Measurements from ENCODE around the gene ZNF444. TPM values are rescaled to one million over a fixed set of nuclear protein-coding genes. Genes with fewer than 3 reads are reported as not detected.
"Not testable (repeated sequence)": the region's sequence is repeated elsewhere in the genome, so short reads cannot be mapped to it uniquely, and the experiment has no call there.

The ZNF444 gene
- total RNA-seq, 3 donors from 2014 or later, result 28.2 to 48.3 (median 29.6) TPM

DNA sequence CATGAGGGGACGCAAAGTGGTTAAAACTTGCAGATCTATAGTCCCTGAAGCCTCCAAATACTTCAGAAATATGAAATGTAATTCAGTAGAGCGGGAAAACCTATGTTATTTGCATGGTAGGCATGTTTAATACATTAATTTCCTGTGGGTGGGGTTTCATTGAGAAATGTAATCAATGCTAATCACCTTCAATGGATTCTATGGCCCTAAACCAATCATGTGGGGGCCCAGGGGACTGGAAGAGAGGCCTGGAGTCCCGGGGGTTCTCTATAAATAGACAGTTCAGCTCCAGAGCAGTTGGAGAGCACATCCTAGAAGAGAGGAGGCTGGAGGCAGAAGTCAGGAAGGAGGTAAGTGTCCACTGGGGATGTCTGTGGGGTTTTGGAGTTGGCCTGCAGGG is 60.9 kb downstream of the ZNF444 start, which contains the start of gene ZSCAN5C:
Gene ZSCAN5C, plus strand, starts transcription at position 301 of the 400 bp plus-strand sequence. CDS start 3,641 bp downstream, outside the sequence.
- no peak for ATAC-seq
- H3K4me3 ChIP-seq, result no peak within 1 kb of the TSS
- DNase-seq, result no peak
- H3K36me3 ChIP-seq (ENCODE audit: low read depth), result no peaks in the 10 kb centered on the region
- H3K4me1 ChIP-seq (ENCODE audit: low read depth), result no peaks in the 10 kb centered on the region
- TF ChIP-seq, protein P1, sequence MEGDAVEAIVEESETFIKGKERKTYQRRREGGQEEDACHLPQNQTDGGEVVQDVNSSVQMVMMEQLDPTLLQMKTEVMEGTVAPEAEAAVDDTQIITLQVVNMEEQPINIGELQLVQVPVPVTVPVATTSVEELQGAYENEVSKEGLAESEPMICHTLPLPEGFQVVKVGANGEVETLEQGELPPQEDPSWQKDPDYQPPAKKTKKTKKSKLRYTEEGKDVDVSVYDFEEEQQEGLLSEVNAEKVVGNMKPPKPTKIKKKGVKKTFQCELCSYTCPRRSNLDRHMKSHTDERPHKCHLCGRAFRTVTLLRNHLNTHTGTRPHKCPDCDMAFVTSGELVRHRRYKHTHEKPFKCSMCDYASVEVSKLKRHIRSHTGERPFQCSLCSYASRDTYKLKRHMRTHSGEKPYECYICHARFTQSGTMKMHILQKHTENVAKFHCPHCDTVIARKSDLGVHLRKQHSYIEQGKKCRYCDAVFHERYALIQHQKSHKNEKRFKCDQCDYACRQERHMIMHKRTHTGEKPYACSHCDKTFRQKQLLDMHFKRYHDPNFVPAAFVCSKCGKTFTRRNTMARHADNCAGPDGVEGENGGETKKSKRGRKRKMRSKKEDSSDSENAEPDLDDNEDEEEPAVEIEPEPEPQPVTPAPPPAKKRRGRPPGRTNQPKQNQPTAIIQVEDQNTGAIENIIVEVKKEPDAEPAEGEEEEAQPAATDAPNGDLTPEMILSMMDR (IDR thresholded peaks at IDR 0.05), result no peak
- H3K9me3 ChIP-seq, result no peaks in the 10 kb centered on the region
- intact Hi-C loops (cut with DNase I, micrococcal nuclease), result no loop called here

DNA sequence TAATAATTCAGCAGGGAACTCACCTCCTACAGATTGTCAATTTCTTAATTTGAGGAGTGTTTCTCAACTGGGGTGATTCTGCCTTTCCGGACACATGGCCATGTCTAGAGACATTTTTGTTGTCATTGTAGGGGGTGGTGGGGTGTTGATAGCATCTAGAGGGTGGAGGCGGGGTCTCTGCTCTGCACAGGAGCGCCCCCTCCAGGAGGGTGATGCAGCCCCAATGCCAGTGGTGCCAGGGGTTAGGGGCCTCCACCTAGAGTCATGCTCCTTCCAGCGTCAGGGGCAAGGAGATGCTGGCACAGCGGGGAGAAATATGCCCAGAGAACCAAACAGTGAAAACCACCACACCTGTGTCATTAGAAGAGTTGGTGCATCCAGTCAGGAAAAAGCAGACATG is 66.5 kb downstream of the ZNF444 start:
- H3K4me1 ChIP-seq (ENCODE audit: low read depth); H3K36me3 ChIP-seq (ENCODE audit: low read depth); intact Hi-C loops (cut with DNase I, micrococcal nuclease); H3K9me3 ChIP-seq; ATAC-seq; DNase-seq; H3K4me3 ChIP-seq: not testable (repeated sequence)

DNA sequence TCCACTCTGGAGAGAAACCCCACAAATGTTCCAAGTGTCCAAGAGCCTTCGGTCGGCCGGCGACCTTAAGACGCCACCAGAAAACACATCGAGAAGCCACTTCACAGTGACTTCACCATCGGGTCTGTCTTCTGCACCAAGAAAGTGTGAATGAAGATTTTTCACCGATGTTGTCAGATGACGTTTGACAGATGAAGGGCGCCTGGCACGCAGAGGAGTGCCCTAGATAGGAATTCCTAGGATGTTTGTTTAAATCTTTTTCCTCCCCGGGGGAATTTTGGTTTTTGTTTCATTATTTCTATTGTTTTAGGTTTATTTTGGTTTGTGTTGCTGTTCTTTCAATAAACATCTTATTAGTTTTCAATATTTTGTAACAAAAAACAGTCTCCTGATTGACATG is 68.0 kb downstream of the ZNF444 start:
- Histone ChIP-seq H3K4me3 (no peak overlapping the region), H3K36me3 (ENCODE audit: low read depth) (no peaks in the 10 kb centered on the region), H3K9me3 (no peaks in the 10 kb centered on the region), H3K4me1 (ENCODE audit: low read depth) (no peaks in the 10 kb centered on the region)
- TF ChIP-seq, protein P1 (IDR thresholded peaks at IDR 0.05), result no peak
- no peak for DNase-seq
- no peak for ATAC-seq
- intact Hi-C loops (cut with DNase I, micrococcal nuclease), result no loop called here

DNA sequence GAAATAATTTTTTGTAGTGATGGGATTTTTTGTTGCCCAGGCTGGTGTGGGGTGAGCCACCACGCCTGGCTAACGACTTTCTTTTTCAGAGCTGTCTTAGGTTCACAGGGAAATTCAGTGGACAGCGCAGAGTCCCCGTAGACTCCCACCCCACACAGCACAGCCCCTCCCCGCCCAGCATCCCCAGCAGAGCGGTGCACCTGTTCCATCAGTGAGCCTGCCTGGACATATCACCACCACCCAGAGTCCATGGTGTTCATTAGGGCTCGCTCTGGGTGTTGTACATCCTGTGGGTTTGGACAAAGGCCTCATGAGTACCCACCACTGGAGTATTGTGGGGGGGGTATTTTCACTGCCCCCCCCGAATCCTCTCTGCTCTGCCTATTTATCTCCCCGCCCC is 68.9 kb downstream of the ZNF444 start:
- DNase-seq; ATAC-seq; H3K9me3 ChIP-seq; H3K36me3 ChIP-seq (ENCODE audit: low read depth); intact Hi-C loops (cut with DNase I, micrococcal nuclease); H3K4me1 ChIP-seq (ENCODE audit: low read depth); H3K4me3 ChIP-seq: not testable (repeated sequence)

Other genes starting within 250 kb of the ZNF444 start
- gene NLRP13, start 209.0 kb upstream of the ZNF444 start, total RNA-seq, result not detected
- gene NLRP8, start 193.5 kb upstream of the ZNF444 start, total RNA-seq, result not detected
- not detected for gene NLRP5, start 154.5 kb upstream of the ZNF444 start, total RNA-seq
- 10 to 100 TPM; 49.1 to 61.2 (median 56.1) TPM for gene ZNF787, start 20.0 kb upstream of the ZNF444 start, total RNA-seq
- gene GALP, start 34.7 kb downstream of the ZNF444 start, total RNA-seq, result not detected
- gene ZSCAN5B, start 56.5 kb downstream of the ZNF444 start, total RNA-seq, result not detected
- not detected for gene ZSCAN5C, start 61.0 kb downstream of the ZNF444 start, total RNA-seq
- not detected for gene EDDM13, start 131.5 kb downstream of the ZNF444 start, total RNA-seq
- 10 to 100 TPM; 10.5 to 24.0 (median 14.3) TPM for gene ZSCAN5A, start 173.6 kb downstream of the ZNF444 start, total RNA-seq